Mesenchymal stem cell (in vitro differentiated cells and primary cell): Measurements from ENCODE around the gene ALDH7A1.

Experiments used
- DNase-seq: peaks from one replicate; pipeline ENCODE4 v3.0.0-alpha.2; 2013
- H2AFZ ChIP-seq: one replicate; pipeline ENCODE4 v1.6.1; 2013; ENCODE audit warnings: low read depth, mild to moderate bottlenecking, control low read depth, inconsistent platforms, low read length, moderate library complexity
- H2AK5ac ChIP-seq: 2 replicates; pipeline ENCODE4 v1.6.1; 2013; ENCODE audit warnings: low read length, moderate library complexity, mild to moderate bottlenecking, inconsistent platforms; ENCODE audit not compliant: severe bottlenecking
- H2BK120ac ChIP-seq: one replicate; pipeline ENCODE4 v1.6.1; 2013; ENCODE audit warnings: low read depth, mild to moderate bottlenecking, inconsistent platforms, low read length, moderate library complexity
- H2BK12ac ChIP-seq, 2 experiments: one replicate each; pipeline ENCODE4 v1.6.1; 2013; ENCODE audit warnings: inconsistent platforms in 2 of 2, low read length in 2 of 2, mild to moderate bottlenecking in 2 of 2, moderate library complexity in 2 of 2, control low read depth in 1 of 2
- H2BK15ac ChIP-seq: one replicate; pipeline ENCODE4 v1.6.1; 2013; ENCODE audit warnings: mild to moderate bottlenecking, low read depth, inconsistent platforms; ENCODE audit not compliant: poor library complexity, severe bottlenecking
- H2BK5ac ChIP-seq: 2 replicates; pipeline ENCODE4 v1.6.1; 2013; ENCODE audit warnings: low read depth, mild to moderate bottlenecking, low read length, control low read depth, inconsistent platforms; ENCODE audit not compliant: poor library complexity, severe bottlenecking
- H3K14ac ChIP-seq, 2 experiments: one replicate each; pipeline ENCODE4 v1.6.1; 2013; ENCODE audit warnings: inconsistent platforms in 2 of 2, low read length in 2 of 2, control low read depth in 1 of 2, mild to moderate bottlenecking in 1 of 2, moderate library complexity in 1 of 2
- H3K18ac ChIP-seq, 2 experiments: one replicate each; pipeline ENCODE4 v1.6.1; 2013; ENCODE audit warnings: inconsistent platforms in 2 of 2, low read length in 2 of 2, control low read depth in 1 of 2, low read depth in 1 of 2, mild to moderate bottlenecking in 1 of 2
- H3K23ac ChIP-seq, 2 experiments: one replicate each; pipeline ENCODE4 v1.6.1; 2013; ENCODE audit warnings: inconsistent platforms in 2 of 2, low read length in 2 of 2, mild to moderate bottlenecking in 2 of 2, moderate library complexity in 2 of 2, control low read depth in 1 of 2
- H3K27ac ChIP-seq: 2 replicates; pipeline ENCODE4 v1.5.1; 2013; ENCODE audit warnings: mild to moderate bottlenecking, moderate library complexity, low read length, control low read depth, inconsistent platforms; ENCODE audit not compliant: poor library complexity, severe bottlenecking
- H3K27me3 ChIP-seq, 2 experiments: 2 replicates each; pipeline versions ENCODE4 v1.6.1 to v1.7.0; 2013; ENCODE audit warnings: low read length in 2 of 2, mild to moderate bottlenecking in 2 of 2, moderate library complexity in 2 of 2, control low read depth in 1 of 2, inconsistent platforms in 1 of 2; ENCODE audit not compliant: control insufficient read depth in 1 of 2, insufficient read depth in 1 of 2
- H3K36me3 ChIP-seq, 2 experiments: 2 replicates each; pipeline versions ENCODE4 v1.6.1 to v1.7.0; 2013; ENCODE audit warnings: low read length in 2 of 2, control low read depth in 1 of 2, inconsistent platforms in 1 of 2, low read depth in 1 of 2, mild to moderate bottlenecking in 1 of 2; ENCODE audit not compliant: insufficient read depth in 2 of 2, control insufficient read depth in 1 of 2
- H3K4ac ChIP-seq, 2 experiments: one replicate each; pipeline ENCODE4 v1.6.1; 2013; ENCODE audit warnings: inconsistent platforms in 2 of 2, low read length in 2 of 2, mild to moderate bottlenecking in 2 of 2, moderate library complexity in 2 of 2, control low read depth in 1 of 2, low read depth in 1 of 2
- H3K4me1 ChIP-seq: 2 replicates; pipeline ENCODE4 v1.6.1; 2013; ENCODE audit warnings: low read depth, low read length, control low read depth; ENCODE audit not compliant: control insufficient read depth, insufficient read depth
- H3K4me2 ChIP-seq: 2 replicates; pipeline ENCODE4 v1.6.1; 2013; ENCODE audit warnings: low read length, mild to moderate bottlenecking, inconsistent platforms; ENCODE audit not compliant: poor library complexity, severe bottlenecking
- H3K4me3 ChIP-seq, 2 experiments: 2 replicates each; pipeline versions ENCODE4 v1.5.1 to v1.7.0; 2013; ENCODE audit warnings: low read length in 2 of 2, mild to moderate bottlenecking in 2 of 2, control low read depth in 1 of 2, low read depth in 1 of 2; ENCODE audit not compliant: insufficient read depth in 1 of 2
- H3K79me1 ChIP-seq: replicated peaks from 2 replicates; pipeline ENCODE4 v1.6.1; 2013; ENCODE audit warnings: mild to moderate bottlenecking, control low read depth, low read length, inconsistent platforms; ENCODE audit not compliant: poor library complexity, severe bottlenecking
- H3K9ac ChIP-seq: 2 replicates; pipeline ENCODE4 v1.7.0; 2013; ENCODE audit warnings: mild to moderate bottlenecking, low read length, moderate library complexity
- H3K9me3 ChIP-seq: 2 replicates; pipeline ENCODE4 v1.7.0; 2013; ENCODE audit warnings: mild to moderate bottlenecking, low read length; ENCODE audit not compliant: control insufficient read depth
- H4K8ac ChIP-seq: one replicate; pipeline ENCODE4 v1.6.1; 2013; ENCODE audit warnings: inconsistent platforms, mild to moderate bottlenecking, low read length, moderate library complexity
- H4K91ac ChIP-seq: one replicate; pipeline ENCODE4 v1.6.1; 2013; ENCODE audit warnings: mild to moderate bottlenecking, low read length, inconsistent platforms
- WGBS: methylation state at CpG from one replicate; pipeline ENCODE4 v1.1.7; 2013; ENCODE audit warnings: mixed read lengths; 5-methylcytosine and 5-hydroxymethylcytosine counted together

ALDH7A1 gene

GRCh38 chr5:126534553-126534952 is 60.5 kb downstream of the ALDH7A1 start:
- H3K4me3 ChIP-seq = no peak overlapping the region
- DNase-seq = no peak
- H2BK5ac ChIP-seq = no peak overlapping the region
- no peak overlapping the region for H2AFZ ChIP-seq
- no peak overlapping the region for H3K23ac ChIP-seq
- H3K4ac ChIP-seq = no peak overlapping the region
- H2BK120ac ChIP-seq = no peak overlapping the region
- no peak overlapping the region for H3K4me2 ChIP-seq
- WGBS = 95% methylated on average over 1 of the region's 1 CpG
- no peak overlapping the region for H3K9ac ChIP-seq
- no peak overlapping the region for H4K91ac ChIP-seq
- no peak overlapping the region for H3K14ac ChIP-seq
- H2AK5ac ChIP-seq = no peak overlapping the region
- H3K18ac ChIP-seq = no peak overlapping the region
- H2BK12ac ChIP-seq = peak overlapping the region in 1 of 2 experiments; percentile 11
- H3K27ac ChIP-seq = no peak overlapping the region
- H3K9me3 ChIP-seq = no peaks in the 10 kb centered on the region
- no peak overlapping the region for H2BK15ac ChIP-seq
- H3K27me3 ChIP-seq = no peaks in the 10 kb centered on the region
- H3K36me3 ChIP-seq = no peaks in the 10 kb centered on the region
- no peaks in the 10 kb centered on the region for H3K79me1 ChIP-seq
- no peak overlapping the region for H4K8ac ChIP-seq
- H3K4me1 ChIP-seq = peaks cover 4% of the 10 kb centered on the region

DNA sequence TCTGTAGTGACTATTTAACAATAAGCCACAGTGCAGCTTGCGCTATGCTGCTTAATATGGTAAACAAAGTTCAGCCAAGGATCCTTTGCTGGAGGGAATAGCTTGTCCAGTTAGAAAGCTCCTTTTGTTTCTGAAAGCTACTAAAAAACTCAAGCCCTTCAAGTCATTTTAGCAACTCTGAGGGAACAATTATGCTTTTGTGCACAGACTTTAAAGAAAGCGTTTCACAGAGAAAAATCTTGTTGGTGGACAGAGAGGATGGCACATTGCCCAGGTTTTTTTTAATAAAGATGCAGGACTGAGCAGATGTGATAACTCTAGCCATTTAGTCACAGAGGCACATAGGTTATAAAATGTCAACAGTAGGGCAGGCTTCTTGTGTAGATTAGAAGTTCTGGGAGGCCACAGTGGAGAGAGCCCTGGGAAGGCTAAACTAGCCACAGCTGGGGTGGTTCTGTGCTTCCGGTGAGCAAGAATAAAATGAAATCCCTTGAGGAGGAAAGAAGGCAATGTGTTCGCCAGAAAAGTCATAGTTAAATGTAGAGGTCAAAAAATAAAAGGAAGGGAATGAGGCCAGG is 63.4 kb downstream of the ALDH7A1 start:
- no peak overlapping the region for H2AK5ac ChIP-seq
- H3K4ac ChIP-seq = no peak overlapping the region
- H3K23ac ChIP-seq = no peak overlapping the region
- H3K27ac ChIP-seq = no peak overlapping the region
- no peaks in the 10 kb centered on the region for H3K9me3 ChIP-seq
- no peaks in the 10 kb centered on the region for H3K36me3 ChIP-seq
- H3K18ac ChIP-seq = no peak overlapping the region
- no peak overlapping the region for H4K91ac ChIP-seq
- no peak overlapping the region for H2AFZ ChIP-seq
- H3K4me2 ChIP-seq = no peak overlapping the region
- no peak overlapping the region for H3K9ac ChIP-seq
- peak; percentile 29 for DNase-seq
- H3K4me1 ChIP-seq = peaks cover 4% of the 10 kb centered on the region
- no peak overlapping the region for H2BK120ac ChIP-seq
- no peaks in the 10 kb centered on the region for H3K79me1 ChIP-seq
- 67% methylated on average over 3 of the region's 4 CpGs for WGBS
- no peaks in the 10 kb centered on the region for H3K27me3 ChIP-seq
- H2BK15ac ChIP-seq = no peak overlapping the region
- H3K14ac ChIP-seq = no peak overlapping the region
- H2BK5ac ChIP-seq = no peak overlapping the region
- no peak overlapping the region for H2BK12ac ChIP-seq
- H3K4me3 ChIP-seq = no peak overlapping the region
- no peak overlapping the region for H4K8ac ChIP-seq

- Histone ChIP-seq H3K9me3 (no peaks in the 10 kb centered on the region), H3K36me3 (no peaks in the 10 kb centered on the region), H4K8ac (no peak overlapping the region), H3K14ac (no peak overlapping the region), H3K4ac (no peak overlapping the region), H2AFZ (no peak overlapping the region), H3K4me3 (no peak overlapping the region), H2BK12ac (no peak overlapping the region), H2AK5ac (no peak overlapping the region), H3K79me1 (no peaks in the 10 kb centered on the region), H3K27me3 (no peaks in the 10 kb centered on the region), H3K4me1 (no peaks in the 10 kb centered on the region), H3K4me2 (no peak overlapping the region), H2BK5ac (no peak overlapping the region), H2BK120ac (no peak overlapping the region), H3K18ac (no peak overlapping the region), H3K9ac (no peak overlapping the region), H4K91ac (no peak overlapping the region), H2BK15ac (no peak overlapping the region), H3K27ac (no peak overlapping the region), H3K23ac (no peak overlapping the region)
- peak; percentile 70 for DNase-seq
Observed at GRCh38 chr5:126527892-126528291, 67.1 kb downstream of the ALDH7A1 start.

DNA sequence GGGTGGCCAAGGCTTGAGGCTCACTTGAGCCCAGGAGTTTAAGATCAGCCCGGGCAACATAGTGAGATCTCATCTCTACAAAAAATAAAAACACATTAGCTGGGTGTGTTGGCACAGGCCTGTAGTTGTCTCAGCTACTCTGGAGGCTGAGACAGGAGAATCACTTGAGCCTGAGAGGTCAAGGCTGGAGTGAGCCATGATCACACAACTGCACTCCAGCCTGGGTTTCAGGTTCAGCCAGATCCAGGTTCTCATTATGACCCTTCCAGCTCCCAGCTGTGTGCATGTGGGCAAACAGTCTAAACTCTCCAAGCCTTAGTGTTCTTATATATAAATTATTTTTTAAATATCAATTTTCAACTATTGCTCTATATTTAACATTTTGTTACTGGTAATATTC is 67.9 kb downstream of the ALDH7A1 start:
- Histone ChIP-seq H4K8ac (no peak overlapping the region), H2BK5ac (no peak overlapping the region), H3K27ac (no peak overlapping the region), H2BK15ac (no peak overlapping the region), H3K79me1 (no peaks in the 10 kb centered on the region), H2BK120ac (no peak overlapping the region), H3K18ac (no peak overlapping the region), H3K4me1 (no peaks in the 10 kb centered on the region), H3K36me3 (no peaks in the 10 kb centered on the region), H3K4ac (no peak overlapping the region), H3K14ac (no peak overlapping the region), H2BK12ac (peak overlapping the region in 1 of 2 experiments; percentile 67), H3K27me3 (no peaks in the 10 kb centered on the region), H4K91ac (no peak overlapping the region), H3K23ac (no peak overlapping the region), H3K9me3 (no peaks in the 10 kb centered on the region), H3K4me2 (no peak overlapping the region), H2AK5ac (no peak overlapping the region), H2AFZ (no peak overlapping the region), H3K9ac (no peak overlapping the region), H3K4me3 (no peak overlapping the region)
- WGBS = no CpG with 5 or more reads among the region's 1 CpG
- no peak for DNase-seq
